Subcutaneous preadipocyte (primary cell): ENCODE data around the gene MARCHF5. TPM values are rescaled to one million over a fixed set of nuclear protein-coding genes. Genes with fewer than 3 reads are reported as not detected.

Experiments used
- small RNA-seq: library from RNA; depleted of rRNA; stranded (forward); fragments of <200 nt; gene quantifications from one replicate; pipeline ENCODE3, GENCODE V24; 2012
- total RNA-seq: library from RNA; depleted of rRNA; stranded (reverse); fragments of >200 nt; gene quantifications from 2 replicates; pipeline ENCODE4 v1.2.3, GENCODE V29; 2012

The MARCHF5 gene
- 12.1 and 13.7 TPM in 2 replicates for total RNA-seq

GRCh38 chr10:92290837-92291615 is at the start of gene MARCHF5, which contains the start of gene CPEB3:
TSS of gene MARCHF5 (plus strand) at chr10:92291167. CDS start at chr10:92291495, 328 bp downstream.
TSS of gene CPEB3 (minus strand) at chr10:92291078. CDS start at chr10:92240350, 50,728 bp downstream.

Small RNA genes within 50 kb of the gene (small RNA-seq; reads per million reads assigned to genes)
- gene RF00019 (not detected), gene RNY3P12 (0.11 reads per million)

Other genes with a start within 250 kb of the MARCHF5 start
- gene CPEB3, start 89 bp upstream of the MARCHF5 start, total RNA-seq = 0.37 and 0.59 TPM in 2 replicates